HL-60/S4 treated with phorbol 12-myristate 13-acetate at 8.2 ng/mL for 4 days and 3 days (cell line): Measurements from ENCODE around the gene CFAP298.
"Not testable (repeated sequence)": the region's sequence is repeated elsewhere in the genome, so short reads cannot be mapped to it uniquely, and the experiment has no call there.

ENCODE experiments used
- in situ Hi-C: fragments of 300-500 bp; cut with MboI; formaldehyde crosslinking; loops from 2 replicates; pipeline ENCODE4 v1.15.0; 2022; ENCODE audit warnings: low sequenced_read_pairs

CFAP298 gene

GRCh38 chr21:32612075-32612998, at the start of gene CFAP298:
Gene CFAP298, minus strand, starts transcription at chr21:32612377. Its CDS starts 134 bp downstream, at chr21:32612243.
- in situ Hi-C loops = no loop called here

- in situ Hi-C loops = loop anchor here (25.0 kb wide), 1 partner anchor 526 kb away; no protein-coding TSS in a partner anchor
These were observed 49.0 kb upstream of the CFAP298 start for GRCh38 chr21:32661026-32661782.

DNA sequence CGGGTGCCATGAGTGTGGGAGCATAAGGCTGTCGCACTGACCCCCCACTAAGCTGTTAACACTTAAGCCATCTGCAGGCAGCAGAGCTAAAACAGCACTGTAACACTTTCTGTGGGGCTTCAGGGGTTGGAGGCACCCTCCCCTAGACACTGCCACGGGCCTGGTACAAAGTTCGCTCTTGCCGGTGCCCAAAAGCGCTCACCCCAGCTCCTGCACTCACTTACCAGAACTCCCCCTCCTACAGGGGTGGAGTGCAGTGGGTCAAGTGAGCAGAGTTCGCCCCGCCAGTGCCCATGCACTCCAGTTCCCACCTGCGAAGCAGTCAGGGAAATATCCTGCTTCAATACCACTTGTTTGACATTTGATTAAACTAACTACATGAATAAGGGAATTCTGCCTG, 46.3 kb upstream of the CFAP298 start:
- in situ Hi-C loops = loop anchor here (25.0 kb wide), 1 partner anchor 529 kb away; no protein-coding TSS in a partner anchor

DNA sequence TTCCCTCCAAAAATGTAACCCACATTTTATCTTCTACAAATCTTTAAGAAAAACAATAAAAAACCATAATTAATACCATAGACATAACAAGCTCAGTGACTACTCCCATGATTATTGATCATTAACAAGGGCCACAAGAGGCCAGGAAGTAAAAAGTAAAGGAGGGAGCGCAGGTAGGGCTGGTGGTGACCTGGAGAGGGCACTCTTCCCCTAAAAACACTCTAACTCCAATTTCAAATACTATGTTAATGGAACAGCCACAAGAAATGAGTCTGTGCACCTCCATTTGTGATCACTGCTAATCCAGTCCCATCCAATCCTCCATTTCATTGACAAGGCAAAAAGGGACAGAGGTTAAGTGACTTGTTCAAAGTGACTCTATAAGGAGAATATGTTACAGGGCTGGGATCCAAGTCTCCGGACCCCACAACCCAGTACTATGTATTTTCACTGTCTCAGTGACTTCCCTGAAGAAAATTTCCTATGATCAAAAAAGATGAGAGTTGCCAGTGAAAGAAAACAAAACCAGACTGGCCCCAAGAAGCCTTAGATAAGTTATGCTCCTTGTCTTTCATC, 41.2 kb upstream of the CFAP298 start:
- in situ Hi-C loops = loop anchor here (25.0 kb wide), 1 partner anchor 534 kb away; no protein-coding TSS in a partner anchor

DNA sequence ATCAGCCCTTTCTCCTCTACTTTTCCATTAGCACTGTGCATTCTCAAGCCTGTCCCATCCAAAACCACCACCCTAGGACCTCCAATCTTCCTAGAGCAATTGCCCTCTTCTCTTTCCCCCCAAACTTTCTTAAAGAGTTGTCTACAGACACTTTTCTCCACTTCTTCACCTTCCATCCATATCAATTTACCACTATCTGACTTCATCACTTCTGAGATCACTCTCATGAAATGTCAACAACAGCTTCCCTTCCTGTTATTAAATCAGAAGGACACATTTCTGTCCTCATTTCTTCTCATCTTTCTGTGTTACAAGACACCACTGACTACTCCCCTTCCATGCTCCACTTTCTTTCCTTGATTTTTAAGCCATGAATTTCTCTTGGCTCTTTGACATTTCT, 36.0 kb upstream of the CFAP298 start:
- in situ Hi-C loops = no loop called here

- in situ Hi-C loops = no loop called here
These were observed 33.3 kb upstream of the CFAP298 start for GRCh38 chr21:32645261-32646182.

GRCh38 chr21:32641710-32642698, 29.8 kb upstream of the CFAP298 start:
- in situ Hi-C loops = no loop called here

DNA sequence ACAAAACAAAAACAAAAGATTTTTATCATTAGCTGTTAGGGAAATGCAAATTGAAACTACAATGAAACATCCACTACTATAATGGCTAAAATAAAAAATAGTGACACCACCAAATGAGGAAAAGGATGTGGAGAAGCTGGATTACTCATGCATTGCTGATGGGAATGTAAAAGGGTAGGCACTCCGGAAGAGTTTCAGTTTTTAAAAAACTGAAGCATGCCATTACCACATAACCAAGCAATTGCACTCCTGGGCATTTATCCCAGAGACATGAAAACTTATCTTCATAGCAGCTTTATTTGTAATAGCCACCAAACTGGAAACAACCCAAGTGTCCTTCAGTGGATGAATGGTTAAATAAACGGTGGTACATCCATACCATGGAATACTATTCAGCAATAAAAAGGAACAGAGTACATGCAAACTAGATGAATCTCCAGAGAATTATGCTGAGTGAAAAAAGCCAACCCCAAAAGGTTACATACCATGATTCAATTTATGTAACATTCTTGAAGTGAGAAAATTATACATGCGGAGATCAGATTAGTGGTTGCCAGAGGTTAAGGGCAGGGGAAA, 14.5 kb upstream of the CFAP298 start:
- in situ Hi-C loops = no loop called here

DNA sequence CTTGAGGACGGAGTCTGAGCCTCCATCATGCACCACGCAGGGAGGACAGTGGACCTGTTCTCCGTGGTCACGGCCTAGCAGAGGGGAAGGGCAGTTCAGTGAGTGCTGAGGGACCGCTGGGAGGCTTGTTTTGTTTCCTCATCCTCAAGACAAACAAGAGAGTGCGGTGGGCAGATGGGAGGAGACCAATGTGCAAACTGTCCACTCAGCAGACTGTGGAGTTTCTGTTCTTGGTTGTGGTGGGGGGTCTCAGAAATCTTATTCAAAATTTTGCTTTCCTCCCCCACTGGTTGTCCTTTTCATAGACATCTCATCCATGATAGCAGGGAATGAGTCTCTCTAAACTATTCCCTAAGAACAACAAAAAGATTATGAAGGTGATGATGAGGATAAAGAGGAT, 6.0 kb upstream of the CFAP298 start:
- in situ Hi-C loops = not testable (repeated sequence)

DNA sequence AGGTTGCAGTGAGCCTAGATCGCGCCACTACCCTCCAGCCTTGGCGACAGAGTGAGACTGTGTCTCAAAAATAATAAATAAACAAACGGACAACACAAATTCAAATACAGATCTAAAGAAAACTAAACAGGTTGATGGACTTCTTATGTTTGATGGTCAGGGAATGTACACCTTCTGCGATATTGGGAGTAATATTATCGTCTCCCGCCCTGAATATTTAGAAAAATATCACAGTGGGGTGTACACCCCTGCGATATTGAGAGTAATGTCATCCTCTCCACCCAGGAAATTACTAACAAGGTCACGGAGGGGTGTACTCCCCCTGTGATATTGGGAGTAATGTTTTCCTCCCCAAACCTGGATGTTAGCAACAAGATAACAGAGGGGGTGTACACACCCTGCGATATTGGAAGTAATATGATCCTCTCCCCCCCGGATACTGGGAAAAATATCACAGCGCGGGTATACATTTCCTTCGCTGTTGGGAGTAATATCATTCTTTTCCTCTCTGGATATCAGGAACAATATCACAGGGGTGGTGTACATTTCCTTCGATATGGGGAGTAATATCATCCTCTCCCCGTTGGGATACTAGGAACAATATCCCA, 1.4 kb upstream of the CFAP298 start:
- in situ Hi-C loops = no loop called here

DNA sequence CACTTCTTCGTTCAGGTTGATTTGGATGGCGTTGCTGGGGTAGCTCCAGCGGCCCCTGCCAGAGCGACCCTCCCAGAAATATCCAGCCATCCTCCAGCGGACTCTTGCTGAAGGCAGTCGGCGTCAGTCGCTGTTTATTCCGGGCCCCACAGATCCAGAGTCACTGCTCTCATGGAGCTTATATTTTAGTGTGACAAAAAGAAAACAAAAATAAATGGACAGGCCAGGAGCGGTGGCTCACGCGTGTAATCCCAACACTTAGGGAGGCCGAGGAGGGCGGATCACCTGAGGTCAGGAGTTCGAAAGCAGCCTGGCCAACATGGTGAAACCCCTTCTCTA, 791 bp upstream of the CFAP298 start:
- in situ Hi-C loops = no loop called here

DNA sequence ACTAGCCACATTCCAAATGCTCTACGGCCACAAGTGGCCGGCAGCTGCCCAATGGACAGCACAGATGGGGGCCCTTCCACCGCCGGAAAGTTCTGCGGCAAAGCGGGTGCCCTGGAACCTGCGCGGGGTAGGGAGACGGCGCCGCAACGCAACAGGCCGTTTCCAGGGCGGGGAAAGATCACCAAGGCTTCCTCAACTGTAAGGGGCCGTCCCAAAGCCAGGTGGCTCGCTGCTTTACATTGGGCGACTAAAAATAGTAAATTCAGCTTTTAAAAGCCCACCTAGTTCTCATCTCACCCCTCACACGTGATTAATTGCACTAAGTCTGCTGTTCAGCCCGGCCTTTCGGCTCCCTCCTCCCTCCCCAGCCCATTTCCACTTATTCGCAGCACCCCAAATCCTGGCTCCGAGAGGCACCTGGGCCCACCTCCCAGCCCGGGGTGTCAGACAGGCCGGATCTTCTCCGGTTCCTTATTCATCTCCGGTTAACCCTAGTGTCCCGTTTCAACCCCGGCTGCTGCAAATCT, 643 bp downstream of the CFAP298 start:
- in situ Hi-C loops = no loop called here

DNA sequence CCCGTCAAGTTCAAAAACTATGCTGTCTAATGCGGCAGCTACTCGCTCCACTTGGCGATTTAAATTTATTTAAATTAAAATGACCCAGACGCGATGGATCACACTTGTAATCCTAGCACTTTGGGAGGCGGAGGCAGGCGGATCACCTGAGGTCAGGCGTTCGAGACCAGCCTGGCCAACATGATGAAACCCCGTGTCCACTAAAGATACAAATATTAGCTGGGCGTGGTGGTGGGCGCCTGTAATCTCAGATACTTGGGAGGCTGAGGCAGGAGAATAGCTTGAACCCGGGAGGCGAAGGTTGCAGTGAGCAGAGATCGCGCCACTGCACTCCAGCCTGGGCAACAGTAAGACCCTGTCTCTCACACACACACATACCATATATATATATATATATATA, 1.2 kb downstream of the CFAP298 start:
- in situ Hi-C loops = not testable (repeated sequence)

DNA sequence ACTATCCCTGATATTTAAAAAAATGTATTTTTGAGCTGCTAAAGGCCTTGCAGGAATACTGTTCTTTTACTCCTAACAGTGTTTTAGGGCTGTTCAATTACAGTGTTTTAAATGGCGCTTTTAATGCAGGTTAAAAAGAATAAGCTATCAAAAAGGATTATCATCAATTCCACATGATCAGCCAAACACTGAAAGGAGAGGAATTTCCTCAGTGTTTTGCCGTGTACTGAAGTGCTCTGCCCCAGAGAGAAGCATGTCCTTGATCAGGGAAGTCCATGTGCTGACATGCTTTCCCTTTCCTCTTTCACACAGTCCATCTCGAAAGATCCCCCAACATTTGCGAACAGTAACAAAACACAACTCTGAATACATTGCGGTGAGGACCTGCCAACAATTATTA, 3.3 kb downstream of the CFAP298 start:
- in situ Hi-C loops = no loop called here

DNA sequence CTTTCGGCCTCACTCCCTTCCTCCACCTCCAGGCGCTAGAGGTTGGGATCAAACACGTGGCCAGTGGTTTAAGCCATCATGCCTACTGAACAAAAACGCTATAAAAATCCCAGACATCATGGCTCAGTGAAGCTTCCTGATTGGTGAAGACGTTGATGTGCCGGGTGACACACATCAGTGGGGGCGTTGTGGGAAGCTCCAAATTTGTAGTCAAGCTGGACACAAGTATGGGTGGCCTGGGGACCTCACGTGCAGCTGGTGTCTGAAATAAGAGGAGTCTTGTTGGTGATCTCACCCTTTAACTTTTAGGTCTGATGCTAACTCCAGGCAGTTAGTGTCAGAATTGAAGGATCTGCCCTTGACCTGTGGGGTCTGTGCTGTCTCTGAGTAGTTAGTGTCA, 6.7 kb downstream of the CFAP298 start:
- in situ Hi-C loops = no loop called here

DNA sequence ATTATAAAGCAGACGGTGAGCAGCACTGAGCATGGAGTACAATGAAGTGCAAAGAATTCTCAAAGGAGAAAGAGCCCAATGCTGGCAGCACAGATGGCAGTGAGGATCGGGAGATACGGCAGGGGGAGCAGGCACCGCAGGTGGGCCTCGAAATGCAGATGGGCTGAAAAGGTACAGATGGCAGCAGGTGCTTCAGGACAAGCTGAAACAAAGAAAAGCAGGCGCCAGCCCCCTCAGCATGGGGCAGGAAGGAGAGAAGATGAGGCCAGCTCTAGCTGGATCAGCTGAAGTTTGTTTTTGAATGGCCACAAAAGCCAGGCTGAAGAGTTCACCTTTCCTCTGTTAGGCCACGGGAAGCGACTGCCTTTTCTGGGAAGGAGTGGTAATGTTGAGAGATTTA, 7.7 kb downstream of the CFAP298 start:
- in situ Hi-C loops = no loop called here

DNA sequence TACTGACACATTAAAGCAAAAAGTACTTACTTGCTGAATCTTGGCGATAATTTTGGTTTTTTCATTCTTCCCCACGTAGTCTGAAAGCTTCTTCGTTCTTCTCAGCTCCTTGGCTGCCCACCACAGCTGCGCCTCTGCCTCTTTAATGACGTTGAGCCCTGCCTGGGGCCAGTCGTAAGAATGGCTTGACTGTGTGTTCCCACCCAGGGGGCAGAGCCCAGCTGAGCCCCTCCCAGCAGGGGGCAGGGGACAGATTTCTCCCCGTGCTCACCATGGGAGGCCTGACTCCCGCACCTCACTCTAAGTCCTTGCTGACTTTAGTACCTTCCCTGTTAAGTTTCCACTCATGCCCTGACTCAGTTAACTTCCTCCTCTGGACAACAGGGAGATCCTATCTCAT, 9.0 kb downstream of the CFAP298 start:
- in situ Hi-C loops = no loop called here

DNA sequence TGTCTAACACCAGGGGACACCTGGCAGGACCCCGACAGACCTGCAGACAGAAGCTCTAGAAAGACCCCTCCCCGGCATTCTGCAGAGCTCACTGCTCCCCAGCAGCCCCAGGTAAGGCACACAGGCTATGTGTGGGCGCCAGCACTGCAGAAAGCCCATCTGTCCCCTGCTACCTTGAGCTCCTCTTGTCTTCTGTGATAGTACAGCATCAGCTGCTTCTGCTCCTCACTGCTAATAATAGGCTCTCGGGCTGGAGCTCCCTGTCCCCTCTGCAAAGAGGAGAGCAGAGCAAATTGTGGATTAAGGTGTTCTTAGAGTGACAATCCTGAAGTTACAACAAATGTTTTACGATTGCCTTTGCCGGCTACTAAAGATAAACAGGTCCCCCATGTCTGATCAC, 10.1 kb downstream of the CFAP298 start:
- in situ Hi-C loops = no loop called here
